ENCODE results near the gene SEC31B.

DNA sequence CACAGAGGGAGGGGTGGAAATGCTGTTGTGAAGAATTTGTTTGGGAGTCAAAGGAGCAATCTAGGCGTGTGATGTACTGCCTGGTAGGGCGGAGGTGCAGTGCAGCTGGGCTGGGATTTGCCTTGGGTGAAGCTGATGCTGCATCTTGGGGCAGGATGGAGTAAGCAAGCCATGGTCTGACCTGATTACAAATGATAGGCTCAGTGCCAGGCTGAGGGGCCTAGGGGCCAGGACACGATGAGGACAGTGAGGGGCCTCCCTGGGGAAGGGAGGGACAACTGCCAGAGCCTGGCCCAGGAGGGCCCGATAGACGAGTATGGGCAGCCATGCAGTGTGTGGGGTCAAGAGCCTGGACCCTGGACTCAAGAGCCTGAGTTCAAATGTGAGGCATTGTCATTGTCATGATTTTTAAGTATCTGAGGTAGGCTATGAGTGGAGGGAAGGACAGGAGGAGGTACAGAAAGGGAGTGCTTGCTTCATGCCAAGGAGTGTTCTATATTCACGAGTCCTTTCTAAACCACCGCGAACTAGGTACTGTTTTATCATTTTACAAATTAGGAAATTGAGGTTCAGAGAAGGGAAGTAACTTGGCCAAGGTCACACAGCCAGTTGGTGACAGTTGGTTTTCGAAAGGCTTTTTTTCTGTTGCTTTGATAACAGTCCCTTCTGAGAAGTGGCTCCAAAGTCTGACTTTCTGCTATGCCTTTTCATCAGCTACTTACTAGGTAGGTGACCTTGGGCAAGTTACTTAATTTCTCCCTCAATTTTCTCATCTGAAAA lies 45.7 kb upstream of the SEC31B start:
- TF ChIP-seq, protein P1, sequence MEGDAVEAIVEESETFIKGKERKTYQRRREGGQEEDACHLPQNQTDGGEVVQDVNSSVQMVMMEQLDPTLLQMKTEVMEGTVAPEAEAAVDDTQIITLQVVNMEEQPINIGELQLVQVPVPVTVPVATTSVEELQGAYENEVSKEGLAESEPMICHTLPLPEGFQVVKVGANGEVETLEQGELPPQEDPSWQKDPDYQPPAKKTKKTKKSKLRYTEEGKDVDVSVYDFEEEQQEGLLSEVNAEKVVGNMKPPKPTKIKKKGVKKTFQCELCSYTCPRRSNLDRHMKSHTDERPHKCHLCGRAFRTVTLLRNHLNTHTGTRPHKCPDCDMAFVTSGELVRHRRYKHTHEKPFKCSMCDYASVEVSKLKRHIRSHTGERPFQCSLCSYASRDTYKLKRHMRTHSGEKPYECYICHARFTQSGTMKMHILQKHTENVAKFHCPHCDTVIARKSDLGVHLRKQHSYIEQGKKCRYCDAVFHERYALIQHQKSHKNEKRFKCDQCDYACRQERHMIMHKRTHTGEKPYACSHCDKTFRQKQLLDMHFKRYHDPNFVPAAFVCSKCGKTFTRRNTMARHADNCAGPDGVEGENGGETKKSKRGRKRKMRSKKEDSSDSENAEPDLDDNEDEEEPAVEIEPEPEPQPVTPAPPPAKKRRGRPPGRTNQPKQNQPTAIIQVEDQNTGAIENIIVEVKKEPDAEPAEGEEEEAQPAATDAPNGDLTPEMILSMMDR (IDR thresholded peaks at IDR 0.05), result no peak
- TF ChIP-seq POLR2A (IDR thresholded peaks at IDR 0.05), result no peak

Measured in right lobe of liver (tissue), 4 donors.